Measurements from ENCODE around the gene IQCH.

IQCH gene

GRCh38 chr15:67254238-67255175, at the start of gene IQCH, which contains the start of gene AAGAB:
Gene IQCH, plus strand, starts transcription at chr15:67254786. Its CDS starts 111 bp downstream, at chr15:67254897.
Gene AAGAB, minus strand, starts transcription at chr15:67254661. Its CDS starts 30 bp downstream, at chr15:67254631.
- Histone ChIP-seq H3K27me3 (ENCODE audit: control insufficient read depth, low read length) (peaks cover 3% of the 10 kb centered on the region; the same call in 1 of the 2 replicates), H3K36me3 (ENCODE audit: control insufficient read depth, low read length) (0 out of 2 replicates have a peak, but pooled peaks cover 4% of the 10 kb centered on the region), H4K20me1 (ENCODE audit: control insufficient read depth, insufficient read depth, low read depth, low read length) (0 out of 2 replicates have a peak, but pooled peaks cover 2% of the 10 kb centered on the region), H3K4me2 (ENCODE audit: low read length) (peak within 1 kb of the TSS; percentile 74), H3K9me2 (replicated peaks; ENCODE audit: control insufficient read depth, low read length) (no peaks in the 10 kb centered on the region), H3K9me3 (ENCODE audit: control insufficient read depth, insufficient read depth, low read length) (no peaks in the 10 kb centered on the region), H3F3A (ENCODE audit: control insufficient read depth, insufficient read depth) (peaks cover 3% of the 10 kb centered on the region; the same call in 1 of the 2 replicates), H3K27ac (ENCODE audit: low read depth, low read length) (peak within 1 kb of the TSS; percentile 59), H3K4me3 (ENCODE audit: low read length) (peak within 1 kb of the TSS; percentile 80), H3K4me1 (ENCODE audit: control insufficient read depth, low read length) (peaks cover 26% of the 10 kb centered on the region), H3K79me2 (ENCODE audit: control insufficient read depth, low read length) (peaks cover 47% of the 10 kb centered on the region)
- TF ChIP-seq CTCF (IDR thresholded peaks at IDR 0.05; ENCODE audit: low read depth, low read length, poor library complexity, severe bottlenecking) (no peak), EZH2phosphoT487 (IDR thresholded peaks at IDR 0.05; ENCODE audit: borderline replicate concordance, low read length) (no peak)

- Histone ChIP-seq H3K36me3 (ENCODE audit: control insufficient read depth, low read length) (peaks cover 25% of the 10 kb centered on the region), H3F3A (ENCODE audit: control insufficient read depth, insufficient read depth) (no peaks in the 10 kb centered on the region), H3K4me3 (ENCODE audit: low read length) (no peak overlapping the region), H4K20me1 (ENCODE audit: control insufficient read depth, insufficient read depth, low read depth, low read length) (no peaks in the 10 kb centered on the region), H3K9me3 (ENCODE audit: control insufficient read depth, insufficient read depth, low read length) (no peaks in the 10 kb centered on the region), H3K27me3 (ENCODE audit: control insufficient read depth, low read length) (no peaks in the 10 kb centered on the region), H3K9me2 (replicated peaks; ENCODE audit: control insufficient read depth, low read length) (no peaks in the 10 kb centered on the region), H3K4me2 (ENCODE audit: low read length) (no peak overlapping the region), H3K27ac (ENCODE audit: low read depth, low read length) (no peak overlapping the region), H3K79me2 (ENCODE audit: control insufficient read depth, low read length) (no peaks in the 10 kb centered on the region), H3K4me1 (ENCODE audit: control insufficient read depth, low read length) (no peaks in the 10 kb centered on the region)
- TF ChIP-seq EZH2phosphoT487 (IDR thresholded peaks at IDR 0.05; ENCODE audit: borderline replicate concordance, low read length), result no peak
- no peak for TF ChIP-seq CTCF (IDR thresholded peaks at IDR 0.05; ENCODE audit: low read depth, low read length, poor library complexity, severe bottlenecking)
Observed at GRCh38 chr15:67207555-67208207, 46.9 kb upstream of the IQCH start.

- Histone ChIP-seq H3K4me3 (ENCODE audit: low read length) (no peak overlapping the region), H3K27me3 (ENCODE audit: control insufficient read depth, low read length) (no peaks in the 10 kb centered on the region), H3F3A (ENCODE audit: control insufficient read depth, insufficient read depth) (no peaks in the 10 kb centered on the region), H3K9me2 (replicated peaks; ENCODE audit: control insufficient read depth, low read length) (no peaks in the 10 kb centered on the region), H3K36me3 (ENCODE audit: control insufficient read depth, low read length) (peaks cover 22% of the 10 kb centered on the region), H3K4me1 (ENCODE audit: control insufficient read depth, low read length) (no peaks in the 10 kb centered on the region), H4K20me1 (ENCODE audit: control insufficient read depth, insufficient read depth, low read depth, low read length) (no peaks in the 10 kb centered on the region), H3K27ac (ENCODE audit: low read depth, low read length) (no peak overlapping the region), H3K79me2 (ENCODE audit: control insufficient read depth, low read length) (no peaks in the 10 kb centered on the region), H3K4me2 (ENCODE audit: low read length) (no peak overlapping the region), H3K9me3 (ENCODE audit: control insufficient read depth, insufficient read depth, low read length) (no peaks in the 10 kb centered on the region)
- TF ChIP-seq EZH2phosphoT487 (IDR thresholded peaks at IDR 0.05; ENCODE audit: borderline replicate concordance, low read length) (no peak), CTCF (IDR thresholded peaks at IDR 0.05; ENCODE audit: low read depth, low read length, poor library complexity, severe bottlenecking) (no peak)
Observed at GRCh38 chr15:67208396-67208795, 46.2 kb upstream of the IQCH start.

All from DOHH2 (cell line).